GM19467 (cell line): ENCODE results near the gene PTPRR.

Experiments
- ATAC-seq: cut with Tn5 transposase; IDR thresholded peaks from one replicate; pipeline ENCODE4 v1.9.1; 2021; ENCODE audit warnings: mild to moderate bottlenecking, moderate library complexity; ENCODE audit not compliant: unreplicated experiment

Gene PTPRR

GRCh38 chr12:70657616-70658286 is 262.8 kb downstream of the PTPRR start:
- ATAC-seq, result no peak

GRCh38 chr12:70652451-70652850 is 268.1 kb downstream of the PTPRR start:
- ATAC-seq, result no peak

GRCh38 chr12:70648831-70649230 is 271.7 kb downstream of the PTPRR start:
- no peak for ATAC-seq

GRCh38 chr12:70648191-70648590 is 272.3 kb downstream of the PTPRR start:
- ATAC-seq, result no peak

- no peak for ATAC-seq
Measured at GRCh38 chr12:70646850-70647249, 273.7 kb downstream of the PTPRR start.

- ATAC-seq, result no peak
Measured at GRCh38 chr12:70645494-70646317, 274.8 kb downstream of the PTPRR start.

GRCh38 chr12:70644861-70645260 is 275.7 kb downstream of the PTPRR start:
- no peak for ATAC-seq

- no peak for ATAC-seq
Measured at GRCh38 chr12:70643939-70644338, 276.6 kb downstream of the PTPRR start.

- no peak for ATAC-seq
Measured at GRCh38 chr12:70641691-70642090, 278.8 kb downstream of the PTPRR start.

- no peak for ATAC-seq
Measured at GRCh38 chr12:70640901-70641300, 279.6 kb downstream of the PTPRR start.

- ATAC-seq, result no peak
Measured at GRCh38 chr12:70639535-70639934, 281.0 kb downstream of the PTPRR start.

GRCh38 chr12:70638639-70639360 is 281.7 kb downstream of the PTPRR start:
- ATAC-seq, result no peak

- ATAC-seq, result no peak
Measured at GRCh38 chr12:70637303-70638085, 283.0 kb downstream of the PTPRR start, which contains the start of gene PTPRB. Gene PTPRB (minus strand): TSS chr12:70637429. CDS start chr12:70637395, 34 bp downstream.

GRCh38 chr12:70635755-70636154 is 284.8 kb downstream of the PTPRR start:
- ATAC-seq, result no peak

- no peak for ATAC-seq
Measured at GRCh38 chr12:70628701-70629480, 291.6 kb downstream of the PTPRR start.

- no peak for ATAC-seq
Measured at GRCh38 chr12:70627677-70628076, 292.9 kb downstream of the PTPRR start.

- no peak for ATAC-seq
Measured at GRCh38 chr12:70626180-70626579, 294.4 kb downstream of the PTPRR start.

- ATAC-seq, result no peak
Measured at GRCh38 chr12:70619471-70620152, 300.9 kb downstream of the PTPRR start.

GRCh38 chr12:70618371-70618770 is 302.2 kb downstream of the PTPRR start:
- ATAC-seq, result no peak
